ENCODE results near the gene DCAF6.

DCAF6 gene

DNA sequence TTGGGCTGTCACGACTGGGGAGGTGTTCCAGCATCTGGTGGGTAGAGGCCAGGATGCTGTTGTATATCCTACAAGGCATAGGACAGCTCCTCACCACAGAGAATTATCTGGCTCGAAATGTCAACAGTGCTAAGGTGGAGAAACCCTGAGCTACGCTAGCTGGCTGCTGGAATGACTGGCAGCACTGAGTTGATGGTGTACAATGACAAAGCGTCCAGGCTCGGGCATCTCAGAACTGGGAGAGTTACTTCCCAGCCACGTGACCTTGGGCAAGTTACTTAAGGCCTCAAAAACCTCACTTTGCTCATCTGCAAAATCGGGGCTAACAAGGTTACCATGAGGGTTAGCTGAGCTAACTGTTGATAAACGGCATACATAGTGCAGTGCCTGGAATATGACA is 164.9 kb downstream of the DCAF6 start:
- in situ Hi-C loops (cut with HindIII; ENCODE audit: low sequenced_read_pairs) = no loop called here
- no peak for DNase-seq (ENCODE audit: low read depth, low spot score)
- H3K4me3 ChIP-seq (ENCODE audit: low read depth, low read length) = no peak overlapping the region
- TF ChIP-seq, protein P1, sequence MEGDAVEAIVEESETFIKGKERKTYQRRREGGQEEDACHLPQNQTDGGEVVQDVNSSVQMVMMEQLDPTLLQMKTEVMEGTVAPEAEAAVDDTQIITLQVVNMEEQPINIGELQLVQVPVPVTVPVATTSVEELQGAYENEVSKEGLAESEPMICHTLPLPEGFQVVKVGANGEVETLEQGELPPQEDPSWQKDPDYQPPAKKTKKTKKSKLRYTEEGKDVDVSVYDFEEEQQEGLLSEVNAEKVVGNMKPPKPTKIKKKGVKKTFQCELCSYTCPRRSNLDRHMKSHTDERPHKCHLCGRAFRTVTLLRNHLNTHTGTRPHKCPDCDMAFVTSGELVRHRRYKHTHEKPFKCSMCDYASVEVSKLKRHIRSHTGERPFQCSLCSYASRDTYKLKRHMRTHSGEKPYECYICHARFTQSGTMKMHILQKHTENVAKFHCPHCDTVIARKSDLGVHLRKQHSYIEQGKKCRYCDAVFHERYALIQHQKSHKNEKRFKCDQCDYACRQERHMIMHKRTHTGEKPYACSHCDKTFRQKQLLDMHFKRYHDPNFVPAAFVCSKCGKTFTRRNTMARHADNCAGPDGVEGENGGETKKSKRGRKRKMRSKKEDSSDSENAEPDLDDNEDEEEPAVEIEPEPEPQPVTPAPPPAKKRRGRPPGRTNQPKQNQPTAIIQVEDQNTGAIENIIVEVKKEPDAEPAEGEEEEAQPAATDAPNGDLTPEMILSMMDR (IDR thresholded peaks at IDR 0.05; ENCODE audit: low read depth, low read length) = no peak

DNA sequence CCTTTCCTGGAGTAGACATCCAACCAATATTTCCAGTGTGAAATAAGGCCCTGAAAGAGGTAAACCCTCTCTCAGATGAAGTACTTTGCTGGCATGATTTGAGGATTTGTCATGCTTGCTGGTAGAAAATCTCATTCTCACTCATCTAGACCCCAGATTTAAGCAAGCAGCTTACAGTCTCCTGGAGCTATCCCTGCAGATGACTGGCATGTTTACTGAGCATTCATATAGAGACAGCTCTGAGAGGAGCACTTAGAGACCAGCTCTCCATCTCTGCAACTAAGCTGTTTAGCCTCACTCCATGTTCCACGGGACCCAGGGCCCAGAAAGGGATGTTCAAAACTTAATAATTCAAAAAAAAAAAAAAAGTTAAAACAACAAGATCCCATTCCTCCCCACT is 166.0 kb downstream of the DCAF6 start:
- in situ Hi-C loops (cut with HindIII; ENCODE audit: low sequenced_read_pairs) = no loop called here
- TF ChIP-seq, protein P1 (IDR thresholded peaks at IDR 0.05; ENCODE audit: low read depth, low read length) = no peak
- H3K4me3 ChIP-seq (ENCODE audit: low read depth, low read length) = no peak overlapping the region
- no peak for DNase-seq (ENCODE audit: low read depth, low spot score)

DNA sequence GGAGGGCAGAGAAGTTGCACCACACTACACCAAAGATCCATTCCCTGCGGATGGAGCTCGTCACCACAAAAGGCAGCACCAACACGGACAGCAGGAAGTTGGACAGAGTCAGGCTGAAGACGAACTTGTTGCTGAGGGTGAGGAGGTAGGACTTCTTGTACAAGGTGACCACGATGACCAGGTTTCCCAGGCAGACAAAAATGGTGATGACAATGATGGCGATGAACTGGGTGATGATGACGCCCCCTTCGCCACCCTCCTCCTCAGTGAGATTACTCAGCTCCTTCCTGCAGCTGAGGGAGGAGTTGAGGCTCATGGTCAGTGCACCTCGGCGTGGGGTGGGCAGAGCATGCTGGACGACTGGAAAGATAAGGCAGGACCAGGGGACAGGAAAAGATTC is 168.1 kb downstream of the DCAF6 start:
- in situ Hi-C loops (cut with HindIII; ENCODE audit: low sequenced_read_pairs) = no loop called here
- H3K4me3 ChIP-seq (ENCODE audit: low read depth, low read length) = no peak overlapping the region
- DNase-seq (ENCODE audit: low read depth, low spot score) = no peak
- TF ChIP-seq, protein P1 (IDR thresholded peaks at IDR 0.05; ENCODE audit: low read depth, low read length) = no peak

DNA sequence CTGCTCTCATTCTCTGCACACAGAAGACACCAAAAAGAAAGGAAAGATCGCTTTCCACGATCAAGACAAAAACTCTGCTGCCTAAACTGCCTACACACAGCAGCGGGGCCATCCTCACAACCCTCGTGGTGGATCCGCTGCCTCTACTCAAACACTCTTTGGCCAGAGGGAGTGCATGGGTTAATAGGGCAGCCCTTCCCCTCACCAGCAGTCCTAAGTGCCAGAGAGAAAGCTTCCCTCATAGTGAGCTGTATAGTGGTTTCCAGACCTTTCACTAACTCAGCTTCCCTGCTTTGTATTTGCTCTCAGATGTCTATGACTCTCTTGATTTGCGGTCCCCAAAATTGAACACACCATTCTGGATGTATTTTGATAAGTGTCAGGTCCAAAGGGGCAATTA is 169.4 kb downstream of the DCAF6 start:
- in situ Hi-C loops (cut with HindIII; ENCODE audit: low sequenced_read_pairs) = no loop called here
- DNase-seq (ENCODE audit: low read depth, low spot score) = no peak
- no peak overlapping the region for H3K4me3 ChIP-seq (ENCODE audit: low read depth, low read length)
- TF ChIP-seq, protein P1 (IDR thresholded peaks at IDR 0.05; ENCODE audit: low read depth, low read length) = no peak

DNA sequence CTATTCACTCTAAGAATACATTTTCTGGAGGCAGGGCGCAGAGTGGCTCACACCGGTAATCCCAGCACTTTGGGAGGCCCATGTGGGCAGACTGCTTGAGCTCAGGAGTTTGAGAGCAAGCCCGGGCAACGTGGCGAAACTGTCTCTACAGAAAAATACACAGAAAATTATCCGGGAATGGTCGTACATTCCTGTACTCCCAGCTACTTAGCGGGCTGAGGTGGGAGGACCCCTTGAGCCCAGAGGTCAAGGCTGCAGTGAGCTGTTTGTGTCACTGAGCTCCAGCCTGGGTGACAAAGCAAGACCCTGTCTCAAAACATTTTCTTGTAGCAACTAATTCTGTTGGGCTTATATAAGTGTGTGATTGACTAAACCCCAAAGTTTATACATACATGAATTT is 169.8 kb downstream of the DCAF6 start:
- H3K4me3 ChIP-seq (ENCODE audit: low read depth, low read length) = no peak overlapping the region
- in situ Hi-C loops (cut with HindIII; ENCODE audit: low sequenced_read_pairs) = no loop called here
- TF ChIP-seq, protein P1 (IDR thresholded peaks at IDR 0.05; ENCODE audit: low read depth, low read length) = no peak
- DNase-seq (ENCODE audit: low read depth, low spot score) = no peak

DNA sequence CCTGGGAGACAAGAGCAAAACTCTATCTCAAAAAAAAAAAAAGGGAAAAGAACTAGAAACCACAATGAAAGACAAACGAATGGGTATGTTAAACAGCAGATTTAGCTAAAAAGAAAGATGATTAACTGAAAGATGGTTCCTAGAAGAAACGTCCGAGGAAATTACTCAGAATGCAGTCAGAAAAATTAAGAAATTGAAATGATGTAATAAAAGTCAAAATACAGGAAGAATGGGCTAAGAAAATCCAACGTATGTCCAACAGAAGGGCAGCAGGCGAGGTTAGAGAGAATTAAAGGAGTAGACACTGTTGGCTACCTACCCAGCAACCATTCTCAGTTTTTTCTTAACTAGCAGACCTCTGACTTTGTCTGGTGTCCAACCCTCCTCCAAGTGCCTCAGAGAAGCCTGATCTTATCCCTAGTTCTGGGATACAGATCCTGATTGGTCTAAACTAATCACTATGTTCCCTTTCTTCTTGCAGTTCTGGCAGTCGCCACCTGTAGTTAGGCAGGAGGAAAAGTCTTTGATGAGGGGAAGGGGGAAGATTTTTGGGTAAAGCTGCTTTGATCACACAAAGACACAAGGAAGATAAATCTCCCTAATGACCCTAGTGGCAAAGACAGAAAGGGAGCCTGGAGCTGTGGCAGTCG is 174.5 kb downstream of the DCAF6 start:
- no peak for DNase-seq (ENCODE audit: low read depth, low spot score)
- TF ChIP-seq, protein P1 (IDR thresholded peaks at IDR 0.05; ENCODE audit: low read depth, low read length) = no peak
- in situ Hi-C loops (cut with HindIII; ENCODE audit: low sequenced_read_pairs) = no loop called here
- no peak overlapping the region for H3K4me3 ChIP-seq (ENCODE audit: low read depth, low read length)

Data from astrocyte of the spinal cord (primary cell).